Measurements from ENCODE around the gene UCK1.
"Not testable (repeated sequence)": the region's sequence is repeated elsewhere in the genome, so short reads cannot be mapped to it uniquely, and the experiment has no call there.

The UCK1 gene

DNA sequence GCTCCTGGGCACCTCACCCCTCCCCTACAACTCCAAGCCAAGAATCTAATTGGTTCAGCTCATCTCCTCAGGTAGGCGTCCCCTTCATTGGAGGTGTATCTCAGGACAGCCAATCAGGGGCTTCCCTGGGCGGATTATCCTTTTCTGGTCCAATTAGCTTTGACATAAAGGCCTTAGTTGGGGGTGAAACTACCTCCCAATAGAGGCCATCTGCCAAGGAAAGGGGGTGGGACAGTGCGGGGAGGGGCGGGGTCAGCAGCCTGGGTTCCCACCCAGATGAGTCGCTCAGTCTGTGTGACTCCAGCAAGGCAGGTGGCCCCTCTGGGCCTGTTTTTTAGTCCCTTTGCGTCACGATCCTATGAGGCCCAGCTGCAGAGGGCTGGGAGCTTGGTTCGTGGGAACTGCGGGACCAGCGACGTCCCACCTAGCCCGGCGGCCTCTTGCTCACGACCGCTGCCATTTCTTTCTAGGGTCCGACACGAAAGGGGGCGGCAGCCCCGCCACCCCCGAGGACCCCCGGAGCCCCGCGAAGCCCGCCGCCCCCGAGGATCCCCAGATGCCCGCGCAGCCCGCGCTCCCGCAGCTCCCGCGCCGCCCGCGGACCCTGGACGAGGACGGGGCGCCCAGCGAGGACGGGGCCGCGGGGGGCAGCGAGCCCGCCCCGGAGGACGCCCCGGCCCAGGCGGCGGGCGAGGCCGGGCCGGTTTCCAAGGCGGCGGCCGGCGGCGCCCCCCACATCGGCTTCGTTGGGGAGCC is 23.2 kb upstream of the UCK1 start:
- no peak for DNase-seq

DNA sequence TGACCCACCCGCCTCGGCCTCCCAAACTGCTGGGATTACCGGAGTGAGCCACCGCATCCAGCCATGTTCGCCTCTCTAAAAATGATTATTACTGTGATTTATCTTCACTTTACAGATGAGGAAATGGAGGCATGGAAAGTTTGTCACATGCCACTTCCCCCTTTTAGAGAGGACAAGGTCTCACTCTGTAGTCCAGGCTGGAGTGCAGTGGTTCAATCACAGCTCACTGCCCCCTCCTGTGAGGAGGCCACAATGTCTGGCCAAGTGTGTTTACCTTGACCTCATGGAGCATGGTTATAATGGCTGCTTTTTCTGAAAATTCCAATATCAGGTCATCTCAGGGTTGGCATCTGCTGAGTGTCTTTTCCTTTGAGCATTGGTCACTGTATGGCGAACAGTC is 21.0 kb upstream of the UCK1 start:
- DNase-seq, result no peak

DNA sequence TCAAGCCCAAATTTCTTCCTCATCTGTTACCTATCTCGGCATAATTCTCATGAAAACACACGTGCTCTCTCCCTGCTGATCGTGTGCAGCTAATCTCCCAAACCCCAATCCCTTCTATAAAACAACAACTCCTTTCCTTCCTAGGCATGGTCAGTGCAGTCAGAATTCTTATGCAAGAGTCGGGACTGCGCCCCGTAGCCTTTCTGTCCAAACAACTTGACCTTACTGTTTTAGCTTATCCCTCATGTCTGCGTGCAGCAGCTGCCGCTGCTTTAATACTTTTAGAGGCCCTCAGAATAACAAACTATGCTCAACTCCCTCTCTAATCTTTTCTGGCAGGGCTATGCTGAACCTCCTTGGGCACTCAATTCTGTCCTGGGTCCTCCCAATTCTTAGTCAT is 19.4 kb upstream of the UCK1 start:
- not testable (repeated sequence) for DNase-seq

DNA sequence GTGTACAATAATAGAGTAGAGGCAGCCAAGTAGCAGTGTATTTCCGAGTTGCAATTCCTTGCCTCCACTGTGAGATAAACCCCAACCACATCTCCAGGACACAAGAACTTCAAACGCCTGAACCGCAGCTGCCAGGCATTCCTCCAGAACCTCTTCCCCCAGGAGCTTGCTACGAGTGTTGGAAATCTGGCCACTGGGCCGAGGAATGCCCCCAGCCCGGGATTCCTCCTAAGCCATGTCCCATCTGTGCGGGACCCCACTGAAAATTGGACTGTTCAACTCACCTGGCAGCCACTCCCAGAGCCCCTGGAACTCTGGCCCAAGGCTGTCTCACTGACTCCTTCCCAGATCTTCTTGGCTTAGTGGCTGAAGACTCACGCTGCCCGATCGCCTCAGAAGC is 18.1 kb upstream of the UCK1 start:
- not testable (repeated sequence) for DNase-seq

DNA sequence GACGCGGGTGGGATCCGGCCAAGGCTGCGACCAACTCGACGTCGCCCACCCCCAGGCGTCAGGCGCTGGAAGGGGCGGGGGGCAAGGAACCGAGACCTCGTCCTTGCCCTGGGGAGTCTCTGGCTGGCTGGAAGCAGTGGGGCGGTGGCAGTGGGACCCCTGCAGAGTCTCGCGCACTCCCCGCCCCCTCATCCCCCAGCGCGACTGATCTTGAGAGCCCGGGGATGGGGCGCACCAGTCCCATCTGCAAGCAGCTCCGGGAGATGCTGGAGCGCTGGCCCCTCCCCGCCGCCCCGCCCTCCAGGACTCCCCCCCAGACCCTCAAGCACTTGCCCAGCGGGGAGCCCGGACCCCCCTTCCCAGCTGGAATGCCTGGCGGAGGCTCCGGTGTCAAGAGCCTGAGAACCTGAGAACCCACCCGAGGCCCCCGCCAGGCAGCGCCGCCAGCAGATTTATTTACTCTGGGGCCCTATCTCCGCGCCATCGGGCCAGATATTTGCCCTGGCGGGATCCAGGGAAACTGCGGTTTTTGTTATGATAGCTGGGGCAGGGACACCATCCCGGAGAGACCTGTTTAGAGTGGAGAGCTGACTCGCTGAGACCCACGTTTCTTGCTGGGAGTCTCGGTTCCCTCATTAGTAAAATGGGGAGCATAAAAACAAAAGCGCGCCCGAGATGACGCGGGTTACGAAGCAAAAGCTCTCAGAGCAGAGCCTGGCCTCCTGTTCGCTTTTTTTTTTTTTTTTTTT is 15.4 kb upstream of the UCK1 start:
- no peak for DNase-seq

DNA sequence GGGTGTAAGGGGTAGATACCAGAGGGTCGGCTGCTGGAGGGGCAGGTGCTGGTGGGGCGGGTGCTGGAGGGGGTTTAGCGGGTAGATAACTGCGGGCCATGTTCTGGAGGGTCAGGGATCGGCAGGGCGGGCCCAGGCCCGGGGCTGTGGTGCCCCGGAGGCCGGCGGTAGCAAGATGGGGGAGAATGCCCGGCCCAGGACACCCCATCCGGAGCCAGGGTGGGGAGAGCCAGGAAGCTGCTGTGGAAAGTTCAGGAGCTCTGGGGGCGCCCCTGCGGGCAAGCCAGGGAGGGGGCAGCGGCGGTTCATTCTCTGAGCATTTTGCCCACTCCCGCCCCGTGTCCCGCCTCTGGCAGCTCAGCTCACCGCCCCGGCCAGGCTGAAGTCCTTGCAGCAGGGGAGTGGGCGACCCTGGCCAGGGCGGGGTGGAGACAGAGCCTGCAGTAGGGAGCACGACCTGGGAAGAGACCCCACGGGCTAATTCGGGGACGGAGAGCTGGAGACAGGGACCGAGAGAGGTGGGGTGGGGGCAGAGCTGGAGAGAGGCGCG is 14.8 kb upstream of the UCK1 start:
- no peak for DNase-seq

DNA sequence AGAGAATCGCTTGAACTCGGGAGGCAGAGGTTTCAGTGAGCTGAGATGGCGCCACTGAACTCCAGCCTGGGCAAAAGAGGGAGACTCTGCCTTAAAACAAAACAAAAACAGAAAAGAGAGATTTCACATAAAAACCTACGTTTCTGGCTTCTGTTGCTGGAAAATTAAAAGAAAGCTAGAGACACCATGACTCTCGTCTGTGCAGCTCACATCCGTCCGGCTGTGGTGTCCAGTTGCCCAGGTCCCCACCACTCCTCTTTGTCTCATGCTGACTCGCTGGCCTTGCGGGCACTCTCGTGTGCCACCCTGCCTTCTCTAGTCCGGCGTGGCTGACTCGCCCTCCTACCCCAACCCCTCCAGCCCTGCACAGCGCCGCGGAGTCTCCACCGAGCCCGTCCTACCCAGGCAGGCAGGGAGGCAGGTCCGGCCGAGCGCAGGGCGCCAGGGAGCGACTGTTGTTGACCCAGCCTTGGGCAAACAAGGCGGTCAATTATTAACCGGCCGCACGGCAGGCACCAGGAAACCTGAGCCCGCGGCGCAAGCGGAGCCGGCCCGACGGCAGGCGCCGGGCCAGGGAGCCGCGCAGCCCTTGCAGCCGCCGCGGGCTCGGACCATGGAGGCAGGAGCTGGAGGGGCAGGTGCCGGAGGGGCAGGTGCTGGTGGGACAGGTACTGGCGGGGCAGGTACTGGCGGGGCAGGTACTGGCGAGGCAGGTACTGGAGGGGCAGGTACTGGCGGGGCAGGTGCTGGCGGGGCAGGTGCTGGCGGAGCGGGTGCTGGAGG is 14.1 kb upstream of the UCK1 start, which contains the start of gene PRRT1B:
Gene PRRT1B, plus strand, starts transcription at position 521 of the 783 bp plus-strand sequence. Its CDS starts 93 bp downstream, at position 614.
- peak; percentile 60 for DNase-seq

DNA sequence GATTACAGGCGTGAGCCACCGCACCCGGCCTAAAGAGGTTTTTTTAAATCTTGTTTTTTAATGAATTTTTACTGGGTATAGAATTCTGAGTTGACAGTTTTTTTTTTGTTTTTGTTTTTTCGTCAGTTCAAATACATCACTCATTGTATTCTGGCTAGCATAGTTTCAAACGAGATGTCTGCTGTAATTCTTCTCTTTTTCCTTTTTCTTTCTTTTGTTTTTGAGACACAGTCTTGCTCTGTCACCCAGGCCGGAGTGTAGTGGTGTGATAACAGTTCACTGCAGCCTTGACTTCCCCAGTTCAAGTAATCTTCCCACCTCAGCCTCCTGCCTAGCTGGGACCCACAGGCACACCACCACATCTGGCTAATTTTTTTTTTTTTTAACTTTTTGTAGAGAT is 12.1 kb upstream of the UCK1 start:
- no peak for DNase-seq

DNA sequence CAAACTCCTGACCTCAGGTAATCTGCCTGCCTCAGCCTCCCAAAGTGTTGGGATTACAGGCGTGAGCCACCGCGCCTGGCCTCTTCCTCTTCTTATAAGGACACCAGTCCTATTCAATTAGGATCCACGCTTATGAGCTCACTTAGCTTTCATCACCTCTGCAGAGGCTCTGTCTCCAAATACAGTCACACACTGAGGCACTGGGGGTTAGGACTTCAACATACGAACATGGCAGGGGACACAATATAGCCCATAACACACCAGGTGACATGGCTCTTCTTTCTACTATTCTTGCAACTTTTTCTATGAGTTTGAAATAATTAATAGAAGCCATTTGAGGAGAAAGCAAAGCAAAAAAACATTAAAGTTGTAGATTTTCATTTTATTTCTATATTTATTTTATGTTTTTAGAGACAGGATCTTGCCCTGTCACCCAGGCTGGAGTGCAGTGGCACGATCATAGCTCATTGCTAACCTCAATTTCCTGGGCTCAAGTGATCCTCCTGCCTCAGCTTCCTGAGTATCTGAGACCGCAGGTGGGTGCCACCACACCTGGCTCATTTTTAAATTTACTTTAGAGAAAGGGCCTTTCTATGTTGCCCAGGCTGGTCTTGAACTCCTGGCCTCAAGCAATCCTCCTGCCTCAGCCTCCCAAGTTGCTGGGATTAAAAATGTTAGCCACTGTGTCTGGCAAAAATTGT is 8.3 kb upstream of the UCK1 start:
- DNase-seq, result no peak

DNA sequence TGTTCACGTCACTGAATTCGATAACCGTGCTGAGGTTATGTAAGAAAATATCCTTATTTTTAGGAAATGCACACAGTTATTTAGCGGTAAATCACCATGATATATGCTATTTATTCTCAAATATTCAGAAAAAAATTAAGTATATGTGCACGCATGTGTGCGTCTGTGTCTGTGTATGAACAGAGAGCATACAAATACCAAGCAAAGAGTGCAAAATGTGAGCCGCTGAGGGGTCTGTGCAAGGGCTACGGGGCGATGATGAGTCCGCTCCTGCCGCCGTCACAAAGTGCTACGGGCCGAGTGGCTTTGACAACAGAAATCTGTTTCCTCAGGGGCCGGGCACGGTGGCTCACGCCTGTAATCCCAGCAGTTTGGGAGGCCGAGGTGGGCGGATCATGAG is 6.9 kb upstream of the UCK1 start:
- DNase-seq, result no peak

DNA sequence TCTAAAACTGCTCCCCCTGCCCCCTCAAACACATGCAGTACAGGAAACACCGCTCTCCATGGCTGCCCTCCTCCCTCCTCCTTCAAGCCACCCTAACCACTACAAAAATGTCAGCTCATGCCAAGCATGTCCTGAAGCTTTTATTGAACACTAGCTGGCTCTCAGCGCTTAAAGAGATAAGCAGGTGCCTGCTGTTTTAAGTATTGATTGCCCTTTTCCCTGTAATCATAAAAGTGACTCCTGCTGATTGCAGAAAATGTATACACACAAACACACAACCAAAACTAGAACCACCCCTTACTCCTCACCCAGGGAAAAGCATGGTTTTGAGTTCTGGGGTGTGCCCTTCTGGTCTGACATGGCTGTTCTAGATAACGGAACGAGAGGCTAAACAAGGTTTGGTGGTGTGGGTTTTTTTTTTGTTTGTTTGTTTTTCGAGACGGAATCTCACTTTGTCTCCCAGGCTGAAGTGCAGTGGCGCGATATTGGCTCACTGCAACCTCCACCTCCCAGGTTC is 3.7 kb upstream of the UCK1 start:
- peak; percentile 26 for DNase-seq

DNA sequence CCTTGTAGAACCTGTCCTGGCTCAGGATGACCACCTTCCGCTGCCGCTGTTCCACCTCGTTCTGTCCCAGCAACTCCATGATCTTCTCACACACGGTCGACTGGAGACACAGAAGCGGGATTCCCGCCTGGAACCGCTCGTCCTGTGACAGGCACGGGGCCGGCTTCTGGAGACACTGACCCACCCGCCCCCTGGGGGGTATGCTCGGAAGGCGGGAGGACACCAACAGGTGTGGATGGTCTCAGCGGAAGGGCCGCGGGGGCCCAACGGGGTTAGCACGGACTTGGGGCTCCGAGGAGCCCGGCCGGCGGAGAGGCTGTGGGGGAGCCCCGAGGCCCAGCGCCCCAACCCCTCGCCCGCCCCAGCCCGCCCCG is 530 bp downstream of the UCK1 start:
- peak; percentile 13 for DNase-seq

DNA sequence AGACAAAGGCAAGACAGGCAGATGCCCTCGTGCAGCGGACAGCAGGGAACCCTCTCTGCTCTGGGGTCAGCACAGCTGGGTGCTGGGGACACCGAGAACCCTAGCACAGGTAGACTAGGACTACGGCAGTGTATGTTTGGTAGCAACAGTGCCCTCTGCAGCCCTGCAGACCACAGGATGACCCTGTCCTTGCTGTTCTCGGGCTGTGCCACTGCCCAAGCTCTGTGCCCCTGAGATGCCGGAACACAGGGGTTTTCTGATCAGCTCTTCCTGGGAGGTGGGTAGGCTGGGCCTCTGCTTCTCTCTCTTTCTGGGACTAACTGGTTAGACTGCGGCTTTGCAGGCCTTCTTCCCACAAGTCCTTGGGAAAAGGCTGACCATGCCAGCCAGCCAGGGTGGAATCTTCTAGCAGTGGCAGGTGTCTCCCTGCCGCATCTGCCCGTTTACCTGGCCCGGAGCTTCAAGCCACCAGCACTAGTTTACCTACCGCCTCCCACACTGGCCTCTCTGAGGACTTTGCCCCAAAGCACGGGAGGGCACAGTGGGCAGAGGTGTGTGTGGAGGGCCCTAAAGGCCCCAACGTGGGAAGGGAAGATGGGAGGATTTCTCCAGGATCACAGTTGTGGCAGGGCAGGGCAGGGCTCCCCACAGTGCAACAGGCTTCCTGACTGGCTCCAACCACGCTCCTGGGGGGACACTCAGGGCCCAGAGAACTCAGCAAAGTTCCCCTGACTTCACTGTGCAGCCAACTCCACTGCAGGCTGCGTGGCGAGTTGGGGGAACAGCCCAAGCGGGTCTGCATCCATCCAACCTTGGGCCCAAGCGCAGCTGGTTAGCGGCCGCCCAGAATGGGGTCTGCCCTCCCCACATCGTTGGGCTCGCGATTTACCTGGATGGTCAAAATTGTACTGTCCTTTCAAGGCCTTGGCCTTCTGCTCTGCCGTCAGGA is 1.2 kb downstream of the UCK1 start:
- DNase-seq, result no peak

DNA sequence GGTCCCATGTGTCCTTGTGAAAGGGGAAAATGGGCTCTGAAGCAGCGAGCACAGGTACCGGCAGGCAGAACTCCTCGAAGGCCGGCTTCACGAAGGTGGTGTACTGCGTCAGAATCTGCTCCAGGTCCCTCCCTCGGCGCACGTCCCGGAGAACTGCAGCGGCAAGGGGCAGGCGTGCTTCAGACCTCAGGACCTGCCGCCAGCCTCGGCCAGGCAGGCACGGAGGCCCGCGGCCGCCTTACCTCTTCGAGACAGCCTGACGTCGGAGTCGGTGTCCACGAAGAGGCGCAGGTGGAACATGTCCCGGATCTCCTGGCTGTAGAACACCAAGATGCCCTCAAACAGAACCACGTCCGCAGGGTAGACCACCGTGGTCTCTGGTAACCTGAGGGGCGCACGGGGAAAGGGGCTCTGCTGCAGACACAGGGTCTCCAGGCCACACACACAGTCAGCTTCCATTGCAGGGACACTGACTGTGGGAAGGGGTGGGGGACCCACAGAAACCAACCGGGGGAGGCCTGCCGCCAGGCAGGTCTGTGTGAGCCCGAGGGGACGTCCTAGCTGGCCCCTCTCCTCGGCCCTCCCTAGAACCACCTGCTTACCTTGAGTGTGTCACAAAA is 2.1 kb downstream of the UCK1 start:
- DNase-seq, result no peak

DNA sequence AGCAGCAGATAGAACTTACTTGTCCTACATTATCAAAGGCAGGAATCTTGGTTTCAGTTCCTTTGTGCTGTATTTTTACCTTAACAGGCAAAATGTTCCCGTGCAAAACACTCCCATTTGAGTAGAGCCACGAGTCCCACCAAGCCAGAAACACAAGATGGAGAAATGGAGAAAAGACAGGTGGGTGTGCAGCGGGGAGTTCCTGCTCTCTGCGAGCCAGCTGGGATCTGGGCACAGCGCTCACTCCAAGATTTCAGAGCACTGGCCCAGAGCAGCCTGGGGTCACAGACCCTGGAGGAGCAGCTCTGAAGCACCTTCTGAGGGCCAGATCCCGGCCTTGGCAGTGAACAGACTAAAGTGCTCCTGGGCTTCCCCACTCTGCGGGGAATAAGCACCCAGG is 2.9 kb downstream of the UCK1 start:
- DNase-seq, result no peak

DNA sequence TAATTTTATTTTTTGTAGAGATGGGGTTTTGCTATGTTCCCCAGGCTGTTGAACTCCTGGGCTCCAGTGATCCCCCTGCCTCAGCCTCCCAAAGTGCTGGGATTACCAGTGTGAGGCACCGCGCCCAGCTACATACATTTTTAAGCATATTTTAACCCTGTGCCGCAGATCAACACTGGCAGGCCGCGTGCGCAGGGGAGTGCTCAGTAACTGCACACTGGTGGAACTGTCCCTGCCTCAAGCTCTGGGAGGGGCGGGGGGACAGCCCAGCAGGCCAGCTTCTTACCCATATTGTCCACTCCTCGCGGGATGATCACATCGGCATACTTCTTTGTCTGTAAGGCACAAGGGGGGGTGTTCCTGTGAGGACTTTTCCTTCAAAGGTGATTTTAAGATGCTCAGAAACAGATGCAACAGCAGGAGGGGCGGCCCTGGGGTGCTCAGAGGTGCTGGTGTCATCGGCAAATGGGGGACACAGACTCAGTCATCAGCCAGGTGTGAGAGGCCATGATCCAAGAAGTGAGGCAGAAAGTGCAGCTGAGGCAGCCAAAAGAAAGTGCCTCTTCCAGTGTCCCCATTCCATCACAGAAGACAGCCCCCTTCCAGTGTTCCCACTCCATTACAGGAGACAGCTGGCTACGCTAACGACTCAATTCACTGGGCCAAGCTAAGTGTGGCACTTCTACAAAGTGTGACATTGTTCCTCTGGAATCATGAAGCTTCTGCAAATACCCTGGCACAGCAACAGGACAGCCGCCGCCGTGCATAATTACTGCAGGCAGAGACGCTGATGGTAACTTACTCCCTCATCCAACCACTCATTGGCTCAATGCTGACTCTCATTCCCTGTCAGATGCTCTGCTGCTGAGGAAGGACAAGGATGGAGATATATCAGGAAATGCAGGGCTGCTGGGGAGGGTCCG is 5.2 kb downstream of the UCK1 start:
- no peak for DNase-seq

DNA sequence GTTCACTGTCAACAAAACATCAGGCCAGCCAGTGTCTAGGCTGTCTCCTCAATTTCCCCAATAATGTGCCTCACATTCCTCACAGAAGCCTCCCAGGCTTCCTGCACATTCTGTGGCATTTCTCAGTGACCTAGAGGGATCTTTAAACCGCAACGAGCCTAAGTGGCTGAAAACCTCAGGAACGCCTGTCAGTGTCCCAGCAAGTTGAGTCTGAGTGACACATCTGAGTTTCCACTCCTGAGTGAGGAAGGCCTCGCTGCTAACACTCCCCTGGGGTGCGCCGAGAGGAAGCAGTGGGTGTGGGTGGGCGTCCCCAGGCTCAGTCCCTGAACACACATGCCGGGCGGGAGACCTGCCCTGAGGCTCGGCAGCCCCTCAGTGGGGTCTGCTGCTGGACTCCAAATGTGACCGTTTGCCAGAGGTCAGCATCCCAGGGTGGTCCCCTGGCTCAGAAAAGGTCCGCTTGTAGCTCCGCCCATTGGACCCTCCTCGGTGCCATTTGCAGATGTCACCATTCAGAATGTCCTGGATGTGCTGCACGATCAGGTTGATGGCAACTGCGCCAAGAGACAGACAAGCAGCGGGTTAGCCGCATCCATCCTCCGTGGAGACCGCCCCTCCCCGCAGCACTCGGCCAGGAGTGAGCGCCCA is 6.3 kb downstream of the UCK1 start:
- no peak for DNase-seq

DNA sequence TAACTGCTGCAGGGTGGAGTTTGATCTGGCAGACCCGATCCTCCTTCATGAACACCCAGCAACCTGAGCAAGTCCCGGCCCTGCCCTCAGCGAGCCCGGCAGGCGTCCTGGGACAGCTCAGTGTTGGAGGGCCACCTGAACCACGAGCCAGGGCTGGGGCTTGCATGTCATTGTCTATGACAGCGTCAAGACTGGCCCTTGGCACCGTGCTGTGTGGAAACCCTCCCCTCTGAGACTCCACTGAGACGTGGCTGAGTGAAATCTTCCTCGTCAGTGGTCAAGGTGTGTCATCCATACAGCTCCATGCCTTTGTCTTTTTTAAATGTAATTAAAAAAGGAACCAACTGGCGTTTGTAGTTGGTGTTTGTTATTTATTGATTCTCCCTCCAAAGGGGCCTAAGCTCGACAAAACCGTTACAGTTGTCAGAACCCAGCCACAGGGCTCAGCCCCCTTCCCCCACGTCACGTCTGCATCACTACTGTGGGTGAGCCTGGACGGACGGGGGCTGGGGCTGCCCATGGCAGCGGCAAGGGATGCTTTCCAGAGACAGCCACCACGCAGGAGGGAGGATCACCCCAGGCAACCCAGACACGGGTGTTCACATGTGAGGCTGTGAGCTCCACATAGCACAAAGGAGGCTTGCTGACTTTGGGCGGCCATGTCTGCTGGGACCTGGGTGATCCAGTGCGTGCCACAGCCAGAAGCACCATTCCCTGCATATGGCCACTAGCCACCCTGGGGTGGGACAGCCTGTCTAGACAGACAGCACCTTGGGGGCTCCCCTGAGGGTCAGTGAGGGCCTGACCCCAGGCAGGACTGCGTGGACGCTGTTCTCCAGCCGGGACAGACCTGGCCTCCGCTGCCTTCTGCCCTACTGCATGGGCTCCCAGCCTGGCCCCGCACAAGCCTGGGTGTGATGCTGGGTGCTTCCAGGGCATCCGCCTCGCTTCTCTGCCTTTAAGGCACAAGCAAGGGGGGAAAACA is 7.3 kb downstream of the UCK1 start:
- DNase-seq, result no peak

Data from COR-L47 (cell line).